K562 (cell line): ENCODE data around the gene USP24. TPM values are rescaled to one million over a fixed set of nuclear protein-coding genes. Genes with fewer than 3 reads are reported as not detected.

Source experiments
- ATAC-seq: fragments of 200-7000 bp; cut with Tn5 transposase; 3 replicates; pipeline ENCODE4 v1.9.1; 2020; ENCODE audit warnings: moderate library complexity
- BruUV-seq: library from RNA; stranded (reverse); fragments of 400-500 nt; replicated peaks from 2 replicates; lab custom pipeline; 2021; lab: Mats Ljungman, UMichigan
- CTCF ChIA-PET: fragments of 300-600 bp; formaldehyde crosslinking; extraction: SDS; loops from one replicate; lab custom pipeline; 2021; ENCODE audit warnings: low intra/inter-chr PET ratio; lab: Yijun Ruan, JAX
- POLR2A ChIA-PET: fragments of 300-600, 350-650 bp; sonication (Branson Sonifier 250); formaldehyde crosslinking; extraction: SDS; loops from one replicate; lab custom pipeline; 2021; ENCODE audit warnings: antibody characterized with exemption, inconsistent platforms; lab: Yijun Ruan, JAX
- DNase-seq, 4 experiments: peaks; one replicate each; pipeline versions ENCODE4 v3.0.0 to v3.0.0-alpha.2; 2011 to 2018; ENCODE audit warnings: low spot score in 3 of 4, mixed read lengths in 3 of 4; ENCODE audit errors: extremely low read depth in 1 of 4
- FAIRE-seq: peaks from 2 replicates; lab custom pipeline; 2011; peaks lifted over from hg19 to GRCh38; lab: Jason Lieb, UNC
- H2AFZ ChIP-seq: 2 replicates; pipeline ENCODE4 v1.6.0; 2011; ENCODE audit warnings: low read depth, low read length, control low read depth, inconsistent platforms
- H3K27ac ChIP-seq: fragments of 200-600 bp; 3 replicates; pipeline ENCODE4 v1.8.0; 2011; ENCODE audit warnings: low read depth, mild to moderate bottlenecking, control low read depth, inconsistent platforms, low read length, moderate library complexity, mixed read lengths; ENCODE audit errors: extremely low read depth
- H3K27me3 ChIP-seq, 2 experiments: fragments of 300-600 bp in 1 of 2; 2 replicates in 1 of 2; 3 replicates in 1 of 2; pipeline versions ENCODE4 v1.6.0 to v1.8.0; 2011; ENCODE audit warnings: inconsistent platforms in 2 of 2, low read length in 2 of 2, mild to moderate bottlenecking in 1 of 2, mixed read lengths in 1 of 2, moderate library complexity in 1 of 2; ENCODE audit not compliant: control insufficient read depth in 2 of 2, insufficient read depth in 2 of 2
- H3K36me3 ChIP-seq: fragments of 300-600 bp; 3 replicates; pipeline ENCODE4 v1.8.0; 2011; ENCODE audit warnings: mild to moderate bottlenecking, low read length, inconsistent platforms; ENCODE audit not compliant: control insufficient read depth, insufficient read depth
- H3K4me1 ChIP-seq, 2 experiments: fragments of 200-600 bp in 1 of 2; replicated peaks in 1 of 2; 2 replicates in 1 of 2; 3 replicates in 1 of 2; pipeline versions ENCODE4 v1.5.1 to v1.8.0; 2011; ENCODE audit warnings: inconsistent platforms in 2 of 2, low read length in 2 of 2, mild to moderate bottlenecking in 1 of 2, mixed read lengths in 1 of 2, moderate library complexity in 1 of 2; ENCODE audit not compliant: control insufficient read depth in 2 of 2, insufficient read depth in 2 of 2
- H3K4me2 ChIP-seq: 2 replicates; pipeline ENCODE4 v1.6.1; 2011; ENCODE audit warnings: low read length, control low read depth, inconsistent platforms, mixed read lengths; ENCODE audit not compliant: insufficient read depth
- H3K4me3 ChIP-seq: fragments of 200-600 bp; sonication (generic), shearing (Covaris generic); 2 replicates; pipeline ENCODE4 v1.5.1; 2016; ENCODE audit warnings: control low read depth, inconsistent platforms
- H3K79me2 ChIP-seq: fragments of 200-600 bp; 3 replicates; pipeline ENCODE4 v1.8.0; 2011; ENCODE audit warnings: low read length, inconsistent platforms; ENCODE audit not compliant: control insufficient read depth, insufficient read depth
- H3K9ac ChIP-seq, 2 experiments: 2 replicates each; pipeline versions ENCODE4 v1.6.0 to v1.6.1; 2011; ENCODE audit warnings: low read depth in 2 of 2, low read length in 2 of 2, control low read depth in 1 of 2, inconsistent platforms in 1 of 2, mild to moderate bottlenecking in 1 of 2, mixed read lengths in 1 of 2; ENCODE audit not compliant: insufficient read depth in 1 of 2
- H3K9me1 ChIP-seq: one replicate; pipeline ENCODE4 v1.6.0; 2011; ENCODE audit warnings: inconsistent platforms, mild to moderate bottlenecking, low read length, moderate library complexity; ENCODE audit not compliant: control insufficient read depth, insufficient read depth
- H3K9me3 ChIP-seq: replicated peaks from 2 replicates; pipeline ENCODE4 v1.5.1; 2011; ENCODE audit warnings: low read depth, low read length, inconsistent platforms; ENCODE audit not compliant: control insufficient read depth, insufficient read depth
- H4K20me1 ChIP-seq: replicated peaks from 2 replicates; pipeline ENCODE4 v1.6.1; 2011; ENCODE audit warnings: low read length, inconsistent platforms, mixed read lengths; ENCODE audit not compliant: control insufficient read depth, insufficient read depth
- LARP7 ChIP-seq: fragments of 450-650 bp; IDR thresholded peaks from 2 replicates; pipeline ENCODE4 v1.6.1; 2016
- MCM2 ChIP-seq: fragments of 450-650 bp; IDR thresholded peaks from 2 replicates; pipeline ENCODE4 v1.6.1; 2017; ENCODE audit warnings: low read depth, mild to moderate bottlenecking
- POLR2AphosphoS5 ChIP-seq: IDR thresholded peaks from 2 replicates; pipeline ENCODE4 v1.6.1; 2011; ENCODE audit warnings: mild to moderate bottlenecking, low read depth, low read length, moderate library complexity; ENCODE audit not compliant: control insufficient read depth, insufficient read depth
- RAD21 ChIP-seq, 2 experiments: fragments of 250-450 bp in 1 of 2; fragments of 450-650 bp in 1 of 2; sonication (Bioruptor Pico) in 1 of 2; formaldehyde crosslinking in 1 of 2; IDR thresholded peaks in 1 of 2; conservative IDR thresholded peaks in 1 of 2; 2 replicates each; pipeline versions ENCODE4 v1.4.0 to v1.8.0; 2020 to 2022; ENCODE audit warnings: mild to moderate bottlenecking in 2 of 2, moderate library complexity in 1 of 2
- TCF3 ChIP-seq: sonication (generic); formaldehyde crosslinking; IDR thresholded peaks from 2 replicates; pipeline ENCODE4 v1.4.0; 2020; ENCODE audit warnings: mild to moderate bottlenecking, missing genetic modification reagents
- ZFPM2 ChIP-seq: fragments of 250-450 bp; sonication (Bioruptor Pico); IDR thresholded peaks from 2 replicates; pipeline ENCODE4 v1.5.1; 2022; ENCODE audit warnings: mild to moderate bottlenecking
- WGBS: fragments of 100-300 bp; shearing (Covaris generic); methylation state at CpG from one replicate; pipeline ENCODE4 v1.1.6; 2016; ENCODE audit warnings: low coverage, mixed read lengths; ENCODE audit not compliant: insufficient coverage; ENCODE audit errors: missing lambda C conversion rate; 5-methylcytosine and 5-hydroxymethylcytosine counted together
- in situ Hi-C: fragments of 300-500 bp; cut with MboI; formaldehyde crosslinking; loops from 4 replicates; pipeline ENCODE4 v1.15.0; 2018; ENCODE audit warnings: inconsistent platforms, mixed read lengths
- intact Hi-C: fragments of 100-400 bp; cut with micrococcal nuclease; formaldehyde crosslinking; loops from 2 replicates; pipeline ENCODE4 v1.14.2; 2022
- polyA plus RNA-seq, 8 experiments: library from polyadenylated mRNA; depleted of rRNA in 4 of 8; stranded (reverse) in 5 of 8; unstranded in 3 of 8; fragments of >200 nt; fragmentation: Nextera tagmentation in 2 of 8; fragmentation: Illumina TruSeq in 1 of 8; extraction: Ambion mirVana in 2 of 8; extraction: Trizol in 1 of 8; gene quantifications; 2 replicates each; pipeline versions ENCODE4 v1.2.1 to v1.2.3, GENCODE V29; 2011 to 2014; ENCODE audit warnings: inconsistent platforms in 1 of 8, missing spikeins in 1 of 8
- total RNA-seq, 7 experiments: library from RNA; depleted of rRNA in 6 of 7; stranded (reverse); fragments of >200 nt in 6 of 7; fragmentation: Illumina TruSeq in 2 of 7; extraction: Trizol in 2 of 7; gene quantifications; 2 replicates each; pipeline versions ENCODE4 v1.2.1 to v1.2.3, GENCODE V29; 2011 to 2021; ENCODE audit warnings: low replicate concordance in 1 of 7
- TF ChIP-seq, protein P1 (sequence below): fragments of 250-450 bp; sonication (Bioruptor Pico); IDR thresholded peaks from 2 replicates; pipeline ENCODE4 v1.5.0; 2021
- TF ChIP-seq, protein P2 (sequence below): fragments of 450-650 bp; conservative IDR thresholded peaks from 2 replicates; pipeline ENCODE4 v1.6.1; 2016; ENCODE audit warnings: missing genetic modification characterization, low read depth, mild to moderate bottlenecking, control low read depth, missing compliant biosample characterization
- TF ChIP-seq, protein P3 (sequence below): fragments of 250-450 bp; sonication (Bioruptor Pico); IDR thresholded peaks from 2 replicates; pipeline ENCODE4 v1.8.0; 2021; ENCODE audit warnings: borderline replicate concordance, mild to moderate bottlenecking, moderate library complexity; ENCODE audit not compliant: poor library complexity, severe bottlenecking
- TF ChIP-seq, protein P4 (sequence below): fragments of 250-450 bp; sonication (Bioruptor Pico); IDR thresholded peaks from 2 replicates; pipeline ENCODE4 v1.5.0; 2021; ENCODE audit warnings: mild to moderate bottlenecking, borderline replicate concordance

Gene USP24
- total and polyA plus RNA-seq, 9 of the 15 experiments (the other 6 are each of a cell fraction or from before 2014, with no cell fraction given), result 7.7 to 62.6 (median 36.8) TPM

DNA sequence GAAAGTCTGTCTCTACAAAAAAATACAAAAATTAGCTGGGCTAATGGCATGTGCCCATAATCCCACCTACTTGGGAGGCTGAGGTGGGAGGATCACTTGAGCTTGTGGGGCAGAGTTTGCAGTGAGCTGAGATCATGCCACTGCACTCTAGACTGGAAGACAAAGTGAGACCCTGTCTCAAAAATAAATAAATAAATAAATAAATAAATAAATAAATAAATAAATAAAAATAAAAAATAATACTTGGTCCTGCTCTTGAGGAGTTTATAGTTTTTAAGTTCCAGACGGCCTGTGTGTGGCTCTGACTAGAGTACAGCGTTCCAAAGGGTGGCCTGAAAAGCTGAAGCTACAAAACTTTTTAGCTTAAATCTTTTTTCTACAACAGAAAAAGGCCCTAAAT lies 140.7 kb downstream of the USP24 start (continued):
- TF ChIP-seq, protein P1, sequence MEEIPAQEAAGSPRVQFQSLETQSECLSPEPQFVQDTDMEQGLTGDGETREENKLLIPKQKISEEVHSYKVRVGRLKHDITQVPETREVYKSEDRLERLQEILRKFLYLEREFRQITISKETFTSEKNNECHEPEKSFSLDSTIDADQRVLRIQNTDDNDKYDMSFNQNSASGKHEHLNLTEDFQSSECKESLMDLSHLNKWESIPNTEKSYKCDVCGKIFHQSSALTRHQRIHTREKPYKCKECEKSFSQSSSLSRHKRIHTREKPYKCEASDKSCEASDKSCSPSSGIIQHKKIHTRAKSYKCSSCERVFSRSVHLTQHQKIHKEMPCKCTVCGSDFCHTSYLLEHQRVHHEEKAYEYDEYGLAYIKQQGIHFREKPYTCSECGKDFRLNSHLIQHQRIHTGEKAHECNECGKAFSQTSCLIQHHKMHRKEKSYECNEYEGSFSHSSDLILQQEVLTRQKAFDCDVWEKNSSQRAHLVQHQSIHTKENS (CRISPR knock-in tag), result no peak
- TF ChIP-seq TCF3, result no peak

DNA sequence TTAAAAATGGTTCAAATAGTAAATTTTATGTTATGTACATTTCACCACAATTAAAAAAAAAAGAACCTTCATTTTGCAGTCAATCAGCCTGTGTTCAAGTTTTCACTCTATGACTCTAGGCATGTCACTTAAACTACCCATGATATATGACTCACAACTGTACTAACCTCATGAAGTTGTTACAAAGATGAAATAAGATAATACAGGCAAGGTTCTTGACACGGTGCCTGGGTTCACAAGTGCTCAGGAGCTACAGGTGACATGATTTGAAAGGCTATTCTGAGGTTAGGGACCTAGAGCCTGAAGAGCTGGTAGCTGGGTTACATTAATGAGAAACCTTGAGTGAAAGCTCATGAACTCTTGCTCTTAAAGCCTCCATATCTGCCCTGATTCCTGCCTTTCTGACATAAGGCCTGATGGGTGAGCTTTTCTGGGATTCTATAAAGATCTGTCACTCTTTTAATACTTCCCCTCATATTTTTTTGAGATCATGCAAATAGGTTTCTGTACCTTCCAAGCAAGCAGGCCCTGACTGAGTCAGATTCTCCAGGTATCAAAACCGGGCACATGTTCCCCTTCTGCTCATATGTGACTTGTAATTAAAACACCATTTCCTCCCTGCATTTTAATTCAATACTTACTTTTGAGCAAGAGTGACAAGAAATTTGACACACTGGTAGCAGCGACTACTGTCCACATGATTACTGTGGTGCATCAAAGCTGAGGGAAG lies 141.8 kb downstream of the USP24 start:
- H3K36me3 ChIP-seq, result peaks cover 94% of the 10 kb centered on the region
- 81% methylated on average over 3 of the region's 3 CpGs for WGBS

More for the DNA sequence above, 141.8 kb downstream of the USP24 start:
- POLR2A ChIA-PET, result interaction anchor here (0.9 to 3.0 kb wide), 3 partner anchors 9 to 14 kb away, joined by 3 to 12 read pairs (median 3); no protein-coding TSS in a partner anchor
- H3K9ac ChIP-seq, result no peak overlapping the region
- H3K9me3 ChIP-seq, result no peaks in the 10 kb centered on the region
- no peak overlapping the region for H3K27ac ChIP-seq
- no peak for TF ChIP-seq POLR2AphosphoS5
- TF ChIP-seq, protein P2, sequence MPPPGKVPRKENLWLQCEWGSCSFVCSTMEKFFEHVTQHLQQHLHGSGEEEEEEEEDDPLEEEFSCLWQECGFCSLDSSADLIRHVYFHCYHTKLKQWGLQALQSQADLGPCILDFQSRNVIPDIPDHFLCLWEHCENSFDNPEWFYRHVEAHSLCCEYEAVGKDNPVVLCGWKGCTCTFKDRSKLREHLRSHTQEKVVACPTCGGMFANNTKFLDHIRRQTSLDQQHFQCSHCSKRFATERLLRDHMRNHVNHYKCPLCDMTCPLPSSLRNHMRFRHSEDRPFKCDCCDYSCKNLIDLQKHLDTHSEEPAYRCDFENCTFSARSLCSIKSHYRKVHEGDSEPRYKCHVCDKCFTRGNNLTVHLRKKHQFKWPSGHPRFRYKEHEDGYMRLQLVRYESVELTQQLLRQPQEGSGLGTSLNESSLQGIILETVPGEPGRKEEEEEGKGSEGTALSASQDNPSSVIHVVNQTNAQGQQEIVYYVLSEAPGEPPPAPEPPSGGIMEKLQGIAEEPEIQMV (tag), result no peak
- TF ChIP-seq, protein P3, sequence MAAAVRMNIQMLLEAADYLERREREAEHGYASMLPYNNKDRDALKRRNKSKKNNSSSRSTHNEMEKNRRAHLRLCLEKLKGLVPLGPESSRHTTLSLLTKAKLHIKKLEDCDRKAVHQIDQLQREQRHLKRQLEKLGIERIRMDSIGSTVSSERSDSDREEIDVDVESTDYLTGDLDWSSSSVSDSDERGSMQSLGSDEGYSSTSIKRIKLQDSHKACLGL (CRISPR knock-in tag), result no peak
- no peak for TF ChIP-seq LARP7
- no peak for TF ChIP-seq MCM2
- TF ChIP-seq, protein P4, sequence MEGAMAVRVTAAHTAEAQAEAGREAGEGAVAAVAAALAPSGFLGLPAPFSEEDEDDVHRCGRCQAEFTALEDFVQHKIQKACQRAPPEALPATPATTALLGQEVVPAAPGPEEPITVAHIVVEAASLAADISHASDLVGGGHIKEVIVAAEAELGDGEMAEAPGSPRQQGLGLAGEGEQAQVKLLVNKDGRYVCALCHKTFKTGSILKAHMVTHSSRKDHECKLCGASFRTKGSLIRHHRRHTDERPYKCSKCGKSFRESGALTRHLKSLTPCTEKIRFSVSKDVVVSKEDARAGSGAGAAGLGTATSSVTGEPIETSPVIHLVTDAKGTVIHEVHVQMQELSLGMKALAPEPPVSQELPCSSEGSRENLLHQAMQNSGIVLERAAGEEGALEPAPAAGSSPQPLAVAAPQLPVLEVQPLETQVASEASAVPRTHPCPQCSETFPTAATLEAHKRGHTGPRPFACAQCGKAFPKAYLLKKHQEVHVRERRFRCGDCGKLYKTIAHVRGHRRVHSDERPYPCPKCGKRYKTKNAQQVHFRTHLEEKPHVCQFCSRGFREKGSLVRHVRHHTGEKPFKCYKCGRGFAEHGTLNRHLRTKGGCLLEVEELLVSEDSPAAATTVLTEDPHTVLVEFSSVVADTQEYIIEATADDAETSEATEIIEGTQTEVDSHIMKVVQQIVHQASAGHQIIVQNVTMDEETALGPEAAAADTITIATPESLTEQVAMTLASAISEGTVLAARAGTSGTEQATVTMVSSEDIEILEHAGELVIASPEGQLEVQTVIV (CRISPR knock-in tag), result no peak
- TF ChIP-seq ZFPM2 (CRISPR knock-in tag), result no peak
- no peak for TF ChIP-seq RAD21 (CRISPR knock-in tag; conservative IDR thresholded peaks at IDR 0.05 in 1 of 2, IDR thresholded peaks at IDR 0.05 in 1 of 2)
- ATAC-seq, result no peak
- H3K27me3 ChIP-seq, result no peaks in the 10 kb centered on the region
- in situ Hi-C loops (no loop called here), intact Hi-C loops (no loop called here)
- H3K4me2 ChIP-seq, result no peak overlapping the region
- H3K79me2 ChIP-seq, result no peaks in the 10 kb centered on the region
- H2AFZ ChIP-seq, result no peak overlapping the region
- no peaks in the 10 kb centered on the region for H3K4me1 ChIP-seq
- no peaks in the 10 kb centered on the region; the same call in 1 of the 2 replicates for H4K20me1 ChIP-seq
- FAIRE-seq, result no peak
- no peak overlapping the region for H3K4me3 ChIP-seq
- no peaks in the 10 kb centered on the region for H3K9me1 ChIP-seq
- CTCF ChIA-PET, result interaction anchor here (0.6 kb wide), 1 partner anchor 207 kb away, joined by 5 read pairs; no protein-coding TSS in a partner anchor
- BruUV-seq, result no TSS peak
- no peak for DNase-seq
